ENCODE measurements around the gene TBC1D12.
"Not testable (repeated sequence)": the region's sequence is repeated elsewhere in the genome, so short reads cannot be mapped to it uniquely, and the experiment has no call there.

TBC1D12 gene

DNA sequence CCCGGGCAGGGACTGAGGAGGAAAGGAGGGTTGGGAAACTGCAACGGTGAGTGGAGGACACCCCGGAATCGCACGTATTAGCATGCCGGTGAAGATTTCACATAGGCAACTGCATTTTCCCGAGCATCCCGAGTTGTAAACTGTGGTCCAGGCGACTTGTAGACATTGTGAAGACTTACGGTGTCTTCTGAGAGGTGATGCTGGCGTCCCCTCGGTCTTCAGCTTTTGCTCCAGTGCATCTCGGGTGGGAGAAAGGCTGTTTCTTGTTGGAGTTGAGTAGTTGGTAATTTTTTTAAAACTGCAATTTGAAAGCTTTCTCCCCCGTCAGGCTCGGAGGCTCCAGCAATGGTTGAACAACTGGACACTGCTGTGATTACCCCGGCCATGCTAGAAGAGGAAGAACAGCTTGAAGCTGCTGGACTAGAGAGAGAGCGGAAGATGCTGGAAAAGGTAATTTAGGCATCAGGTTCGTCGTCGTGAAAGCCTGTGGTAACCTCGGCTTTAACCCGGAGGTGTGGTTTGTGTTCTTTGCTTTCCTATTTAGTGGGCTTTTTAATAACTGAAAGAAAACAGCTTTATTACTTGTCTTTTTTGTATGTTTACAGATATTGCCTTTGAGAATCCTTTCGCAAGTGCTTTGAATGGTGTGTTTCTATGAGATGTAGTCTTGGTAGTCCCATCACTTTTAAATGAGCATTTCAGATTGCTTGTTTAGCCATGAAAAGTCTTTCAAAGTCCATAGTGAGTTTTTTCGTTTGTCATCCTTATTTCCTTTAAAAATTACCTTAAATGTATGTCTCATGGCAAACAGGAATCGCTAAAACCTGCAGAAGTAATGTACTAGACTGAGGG lies 143.9 kb downstream of the TBC1D12 start:
- peak; percentile 15 for DNase-seq (ENCODE audit: low spot score)

DNA sequence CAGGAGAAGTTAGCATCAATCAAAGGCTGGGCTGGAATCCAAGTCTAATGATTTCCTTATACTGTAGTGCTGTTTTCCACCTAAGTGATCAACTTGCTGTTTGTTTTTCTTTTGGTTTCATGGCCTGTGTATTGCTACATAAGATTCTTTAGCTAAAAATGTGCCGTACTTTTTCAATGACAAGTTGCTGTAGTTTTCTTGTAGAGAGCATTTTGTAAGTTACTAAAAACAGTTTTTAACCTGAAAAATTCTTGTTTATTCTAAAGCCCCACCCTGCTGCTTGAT lies 144.5 kb downstream of the TBC1D12 start:
- DNase-seq (ENCODE audit: low spot score) = no peak

- no peak for DNase-seq (ENCODE audit: low spot score)
Measured at GRCh38 chr10:94549221-94549620, 146.9 kb downstream of the TBC1D12 start.

DNA sequence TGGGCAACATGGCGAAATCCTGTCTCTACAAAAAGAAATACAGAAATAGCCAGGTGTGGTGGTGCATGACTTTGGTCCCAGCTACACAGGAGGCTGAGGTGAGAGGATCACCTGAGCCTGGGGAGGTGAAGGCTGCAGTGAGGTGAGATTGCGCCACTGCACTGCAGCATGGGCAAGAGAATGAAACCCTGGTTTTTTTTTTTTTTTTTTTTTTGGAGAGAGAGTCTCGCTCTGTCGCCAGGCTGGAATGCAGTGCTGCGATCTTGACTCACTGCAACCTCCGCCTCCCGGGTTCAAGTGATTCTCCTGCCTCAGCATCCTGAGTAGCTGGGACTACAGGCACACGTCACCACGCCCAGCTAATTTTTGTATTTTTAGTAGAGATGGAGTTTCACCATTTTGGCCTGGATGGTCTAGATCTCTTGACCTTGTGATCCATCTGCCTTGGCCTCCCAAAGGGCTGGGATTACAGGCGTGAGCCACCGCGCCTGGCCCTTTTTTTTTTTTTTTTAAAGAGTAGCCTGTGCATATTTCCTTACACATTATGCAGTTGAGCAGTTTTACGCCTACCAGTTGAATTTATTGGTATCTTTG lies 165.5 kb downstream of the TBC1D12 start:
- DNase-seq (ENCODE audit: low spot score) = not testable (repeated sequence)

GRCh38 chr10:94571081-94571480 lies 168.7 kb downstream of the TBC1D12 start:
- DNase-seq (ENCODE audit: low spot score) = no peak

- DNase-seq (ENCODE audit: low spot score) = no peak
Measured at GRCh38 chr10:94571528-94571927, 169.2 kb downstream of the TBC1D12 start.

DNA sequence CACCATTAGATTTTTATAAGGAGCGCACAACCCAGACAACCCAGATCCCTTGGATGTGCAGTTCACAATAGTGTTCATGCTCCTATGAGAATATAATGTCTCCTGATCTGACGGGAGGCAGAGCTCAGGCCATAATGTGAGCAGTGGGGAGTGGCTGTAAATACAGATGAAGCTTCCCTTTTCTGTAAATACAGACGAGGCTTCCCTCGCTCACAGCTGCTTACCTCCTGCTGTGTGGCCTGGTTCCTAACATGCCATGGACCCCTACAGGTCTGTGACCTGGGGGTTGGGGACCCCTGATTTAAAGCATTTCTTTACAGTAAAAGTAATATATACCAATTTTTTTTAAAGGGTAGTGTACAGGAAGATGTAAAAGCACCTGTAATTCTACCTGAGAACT lies 176.4 kb downstream of the TBC1D12 start:
- DNase-seq (ENCODE audit: low spot score) = no peak

DNA sequence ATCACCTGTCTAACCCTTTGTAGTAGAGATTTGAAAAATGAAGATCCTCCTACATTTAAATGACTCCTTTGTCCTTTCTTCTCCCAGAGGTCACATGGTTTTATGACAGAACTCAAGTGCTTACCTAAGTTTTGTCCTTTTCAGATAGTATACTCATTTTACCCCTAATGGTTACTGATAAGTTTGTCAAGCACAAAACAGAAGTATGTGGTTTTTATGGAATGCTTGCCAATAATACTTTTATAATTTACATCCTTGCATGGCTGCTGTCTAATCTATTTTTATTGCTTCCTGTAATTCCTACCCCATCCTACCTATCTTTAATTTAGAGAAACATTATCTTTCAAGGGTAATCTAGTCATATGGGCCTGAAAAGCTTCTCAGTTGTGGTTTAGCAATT lies 180.8 kb downstream of the TBC1D12 start:
- no peak for DNase-seq (ENCODE audit: low spot score)

Data from iPS-NIHi11 (cell line).